AG09309 (cell line): ENCODE data around the gene TBC1D22B.

ENCODE experiments used
- DNase-seq: peaks from one replicate; pipeline ENCODE4 v3.0.0-alpha.2; 2010; ENCODE audit warnings: low read depth
- H3K4me3 ChIP-seq: 2 replicates; pipeline ENCODE4 v1.5.1; 2011; ENCODE audit warnings: mild to moderate bottlenecking, low read depth, low read length, moderate library complexity; ENCODE audit not compliant: control insufficient read depth
- CTCF ChIP-seq: IDR thresholded peaks from 2 replicates; pipeline ENCODE4 v1.5.1; 2011; ENCODE audit warnings: mild to moderate bottlenecking, low read depth, low read length, inconsistent platforms; ENCODE audit not compliant: insufficient read depth, control insufficient read depth; ENCODE audit errors: missing control alignments

Gene TBC1D22B

GRCh38 chr6:37257320-37257633, 295 bp upstream of the TBC1D22B start:
- peak overlapping the region; percentile 100 for H3K4me3 ChIP-seq
- no peak for DNase-seq
- no peak for TF ChIP-seq CTCF

DNA sequence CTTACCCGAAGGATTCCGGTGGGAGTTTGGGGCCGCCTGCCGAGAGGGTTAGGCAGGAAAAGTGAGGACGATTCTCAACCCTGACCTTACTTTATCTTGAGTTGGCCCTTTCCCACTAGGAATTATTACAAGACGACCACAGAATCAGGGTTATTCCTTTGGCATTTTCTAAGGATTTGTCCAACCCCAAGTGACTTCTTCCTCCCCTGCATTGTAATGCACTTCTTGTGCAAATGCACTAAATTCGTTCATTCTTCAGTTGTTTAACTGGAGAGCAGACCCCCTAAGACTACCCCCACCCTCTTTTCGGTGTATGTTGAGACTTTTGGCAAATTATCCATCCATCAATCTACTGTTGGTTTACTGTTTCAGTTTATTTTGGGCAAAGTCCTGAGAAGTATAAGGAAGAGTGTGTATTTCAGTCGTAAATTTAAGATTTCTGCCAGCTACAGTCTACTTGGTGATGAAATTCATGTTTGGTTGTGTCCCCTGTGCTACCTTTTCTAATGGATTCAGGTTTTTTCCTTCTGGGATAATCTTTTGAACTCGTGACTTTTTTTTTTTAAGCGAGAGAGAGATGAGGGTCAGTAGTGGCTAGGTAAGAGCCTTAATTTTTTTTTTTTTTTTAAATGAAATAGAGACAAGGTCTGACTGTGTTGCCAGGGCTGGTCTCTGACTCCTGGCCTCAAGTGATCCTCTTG, 983 bp downstream of the TBC1D22B start:
- peak overlapping the region; percentile 100 for H3K4me3 ChIP-seq
- no peak for TF ChIP-seq CTCF
- no peak for DNase-seq

- no peak for TF ChIP-seq CTCF
- no peak overlapping the region for H3K4me3 ChIP-seq
- DNase-seq = no peak
Observed at GRCh38 chr6:37259191-37259590, 1.6 kb downstream of the TBC1D22B start.

GRCh38 chr6:37260040-37260439, 2.5 kb downstream of the TBC1D22B start:
- no peak for TF ChIP-seq CTCF
- no peak overlapping the region for H3K4me3 ChIP-seq
- DNase-seq = no peak

- no peak overlapping the region for H3K4me3 ChIP-seq
Observed at GRCh38 chr6:37260444-37260843, 2.9 kb downstream of the TBC1D22B start.

DNA sequence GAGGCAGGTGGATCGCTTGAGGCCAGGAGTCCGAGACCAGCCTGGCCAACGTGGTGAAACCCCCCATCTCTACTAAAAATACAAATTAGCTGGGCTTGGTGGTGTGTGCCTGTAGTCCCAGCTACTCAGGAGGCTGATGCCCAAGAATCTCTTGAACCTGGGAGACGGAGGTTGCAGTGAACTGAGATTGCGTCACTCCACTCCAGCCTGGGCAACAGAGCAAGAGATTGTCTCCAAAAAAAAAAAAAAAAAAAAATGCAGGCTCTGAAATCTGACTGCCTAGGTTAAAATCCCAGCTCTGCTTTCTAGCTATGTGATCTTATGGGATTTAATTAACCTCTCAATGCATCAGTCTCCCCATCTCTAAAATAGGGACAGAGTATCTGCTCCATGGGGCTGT, 3.6 kb downstream of the TBC1D22B start:
- H3K4me3 ChIP-seq = no peak overlapping the region
- no peak for DNase-seq
- no peak for TF ChIP-seq CTCF

More at GRCh38 chr6:37260444-37260843, 2.9 kb downstream of the TBC1D22B start:
- no peak for TF ChIP-seq CTCF
- DNase-seq = no peak
